Body of pancreas (tissue), 4 donors: ENCODE results near the gene MED14.

Experiments
- CTCF ChIP-seq, 7 experiments: fragments of 450-650 bp in 4 of 7; fragments of 200-600 bp in 3 of 7; sonication (generic) in 3 of 7; IDR thresholded peaks; one replicate each; pipeline ENCODE4 v1.5.1; 2016 to 2019; ENCODE audit warnings: antibody characterized with exemption in 7 of 7
- POLR2A ChIP-seq, 3 donors: fragments of 450-650 bp; IDR thresholded peaks; one replicate each; pipeline ENCODE4 v1.6.1; 2016; ENCODE audit warnings: antibody characterized with exemption in 3 of 3, mild to moderate bottlenecking in 2 of 3

- no peak for TF ChIP-seq CTCF (IDR thresholded peaks at IDR 0.05)
- TF ChIP-seq POLR2A (IDR thresholded peaks at IDR 0.05): no peak
Observed at GRCh38 chrX:40773809-40774208, 38.5 kb upstream of the MED14 start.
